PC-9 (cell line): ENCODE data around the gene ARHGAP30.

Source experiments
- EZH2 ChIP-seq: fragments of 200-600 bp; sonication (generic); IDR thresholded peaks from 2 replicates; pipeline ENCODE4 v1.8.0; 2017; ENCODE audit warnings: antibody characterized with exemption, low read depth
- TF ChIP-seq, protein P1 (sequence below): fragments of 200-600 bp; sonication (generic); conservative IDR thresholded peaks from 2 replicates; pipeline ENCODE4 v1.6.1; 2017; ENCODE audit warnings: mixed run types, antibody characterized with exemption, mild to moderate bottlenecking, moderate library complexity

DNA sequence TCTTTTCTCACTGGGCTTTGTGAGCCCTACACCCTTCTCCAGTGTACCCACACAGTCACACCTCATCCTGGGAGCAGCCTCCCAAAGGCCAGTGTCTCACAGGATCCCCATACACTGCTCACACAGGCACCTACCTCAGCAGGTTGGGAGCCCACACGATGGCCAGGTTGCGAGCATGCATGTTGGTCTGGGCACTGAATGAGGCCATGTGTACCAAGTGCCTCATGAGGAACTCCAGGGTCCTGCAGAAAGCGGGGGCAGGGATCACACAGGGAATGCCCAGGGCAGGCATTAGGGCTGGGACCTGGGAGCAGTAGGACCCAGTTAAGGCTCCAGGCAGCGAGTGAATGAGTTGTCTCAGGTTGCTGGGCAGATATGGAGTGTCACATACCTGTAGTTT, 15.5 kb downstream of the ARHGAP30 start:
- no peak for TF ChIP-seq EZH2
- TF ChIP-seq, protein P1, sequence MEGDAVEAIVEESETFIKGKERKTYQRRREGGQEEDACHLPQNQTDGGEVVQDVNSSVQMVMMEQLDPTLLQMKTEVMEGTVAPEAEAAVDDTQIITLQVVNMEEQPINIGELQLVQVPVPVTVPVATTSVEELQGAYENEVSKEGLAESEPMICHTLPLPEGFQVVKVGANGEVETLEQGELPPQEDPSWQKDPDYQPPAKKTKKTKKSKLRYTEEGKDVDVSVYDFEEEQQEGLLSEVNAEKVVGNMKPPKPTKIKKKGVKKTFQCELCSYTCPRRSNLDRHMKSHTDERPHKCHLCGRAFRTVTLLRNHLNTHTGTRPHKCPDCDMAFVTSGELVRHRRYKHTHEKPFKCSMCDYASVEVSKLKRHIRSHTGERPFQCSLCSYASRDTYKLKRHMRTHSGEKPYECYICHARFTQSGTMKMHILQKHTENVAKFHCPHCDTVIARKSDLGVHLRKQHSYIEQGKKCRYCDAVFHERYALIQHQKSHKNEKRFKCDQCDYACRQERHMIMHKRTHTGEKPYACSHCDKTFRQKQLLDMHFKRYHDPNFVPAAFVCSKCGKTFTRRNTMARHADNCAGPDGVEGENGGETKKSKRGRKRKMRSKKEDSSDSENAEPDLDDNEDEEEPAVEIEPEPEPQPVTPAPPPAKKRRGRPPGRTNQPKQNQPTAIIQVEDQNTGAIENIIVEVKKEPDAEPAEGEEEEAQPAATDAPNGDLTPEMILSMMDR, result no peak
